Liver (tissue), 9 donors: ENCODE data around the gene CDA. TPM values are rescaled to one million over a fixed set of nuclear protein-coding genes. Genes with fewer than 3 reads are reported as not detected.

Source experiments
- DNase-seq: peaks from one replicate; pipeline ENCODE4 v3.0.0-alpha.2; 2017; ENCODE audit warnings: low spot score
- H3K27ac ChIP-seq, 2 donors: one replicate each; pipeline ENCODE4 v1.7.0; 2013; ENCODE audit warnings: inconsistent platforms in 2 of 2, low read length in 2 of 2, control low read depth in 1 of 2, low read depth in 1 of 2, mild to moderate bottlenecking in 1 of 2
- H3K27me3 ChIP-seq, 4 donors: one replicate each; pipeline versions ENCODE4 v1.6.1 to v1.7.0; 2013; ENCODE audit warnings: low read length in 3 of 4, inconsistent platforms in 1 of 4, mild to moderate bottlenecking in 1 of 4, moderate library complexity in 1 of 4; ENCODE audit not compliant: control insufficient read depth in 4 of 4, insufficient read depth in 4 of 4
- H3K36me3 ChIP-seq, 4 donors: one replicate each; pipeline versions ENCODE4 v1.6.1 to v1.7.0; 2013; ENCODE audit warnings: low read length in 3 of 4, mild to moderate bottlenecking in 3 of 4, low read depth in 1 of 4, moderate library complexity in 1 of 4; ENCODE audit not compliant: control insufficient read depth in 4 of 4, insufficient read depth in 3 of 4
- H3K4me1 ChIP-seq, 4 donors: one replicate each; pipeline versions ENCODE4 v1.6.1 to v1.7.0; 2013; ENCODE audit warnings: low read length in 3 of 4, mild to moderate bottlenecking in 3 of 4, moderate library complexity in 1 of 4; ENCODE audit not compliant: control insufficient read depth in 4 of 4, insufficient read depth in 4 of 4
- H3K4me3 ChIP-seq, 3 donors: one replicate each; pipeline versions ENCODE4 v1.6.1 to v1.7.0; 2013; ENCODE audit warnings: low read length in 3 of 3, control low read depth in 1 of 3, low read depth in 1 of 3, mild to moderate bottlenecking in 1 of 3
- H3K9ac ChIP-seq, 2 donors: one replicate each; pipeline ENCODE4 v1.7.0; 2013; ENCODE audit warnings: low read length in 2 of 2, mild to moderate bottlenecking in 2 of 2, moderate library complexity in 2 of 2, control low read depth in 1 of 2, low read depth in 1 of 2
- H3K9me3 ChIP-seq, 4 donors: one replicate each; pipeline versions ENCODE4 v1.6.1 to v1.7.0; 2013; ENCODE audit warnings: low read length in 3 of 4; ENCODE audit not compliant: control insufficient read depth in 4 of 4
- EGR1 ChIP-seq, 2 donors: IDR thresholded peaks; 2 replicates each; pipeline ENCODE4 v1.6.1; 2016 to 2018; ENCODE audit warnings: antibody characterized with exemption in 2 of 2, low read depth in 2 of 2
- FOXA1 ChIP-seq: IDR thresholded peaks from 2 replicates; pipeline ENCODE4 v1.6.1; 2016; ENCODE audit warnings: antibody characterized with exemption
- FOXA2 ChIP-seq: IDR thresholded peaks from 2 replicates; pipeline ENCODE4 v1.6.1; 2016; ENCODE audit warnings: antibody characterized with exemption
- GABPA ChIP-seq, 2 donors: IDR thresholded peaks in 1 of 2; conservative IDR thresholded peaks in 1 of 2; 2 replicates each; pipeline ENCODE4 v1.6.1; 2016; ENCODE audit warnings: antibody characterized with exemption in 2 of 2, mild to moderate bottlenecking in 1 of 2, moderate library complexity in 1 of 2
- HNF4A ChIP-seq, 2 donors: conservative IDR thresholded peaks; 2 replicates each; pipeline ENCODE4 v1.6.1; 2016; ENCODE audit warnings: antibody characterized with exemption in 2 of 2, mild to moderate bottlenecking in 2 of 2
- HNF4G ChIP-seq: IDR thresholded peaks from 2 replicates; pipeline ENCODE4 v1.6.1; 2016; ENCODE audit warnings: antibody characterized with exemption
- JUND ChIP-seq, 2 donors: IDR thresholded peaks; 2 replicates each; pipeline ENCODE4 v1.6.1; 2016; ENCODE audit warnings: antibody characterized with exemption in 2 of 2
- NR2F2 ChIP-seq: IDR thresholded peaks from 2 replicates; pipeline ENCODE4 v1.6.1; 2016; ENCODE audit warnings: antibody characterized with exemption
- RAD21 ChIP-seq, 2 donors: IDR thresholded peaks; 2 replicates each; pipeline ENCODE4 v1.6.1; 2016; ENCODE audit warnings: antibody characterized with exemption in 2 of 2, mild to moderate bottlenecking in 2 of 2
- RXRA ChIP-seq, 2 donors: IDR thresholded peaks; 2 replicates each; pipeline ENCODE4 v1.6.1; 2017 to 2018; ENCODE audit warnings: antibody characterized with exemption in 2 of 2, mild to moderate bottlenecking in 1 of 2
- SP1 ChIP-seq: IDR thresholded peaks from 2 replicates; pipeline ENCODE4 v1.6.1; 2018; ENCODE audit warnings: antibody characterized with exemption, mild to moderate bottlenecking
- TAF1 ChIP-seq: conservative IDR thresholded peaks from 2 replicates; pipeline ENCODE4 v1.6.1; 2016; ENCODE audit warnings: antibody characterized with exemption, mild to moderate bottlenecking
- YY1 ChIP-seq: IDR thresholded peaks from 2 replicates; pipeline ENCODE4 v1.6.1; 2016; ENCODE audit warnings: antibody characterized with exemption, mild to moderate bottlenecking
- WGBS: extraction: QIAGEN DNeasy Blood & Tissue Kit; methylation state at CpG from one replicate; pipeline ENCODE4 v1.1.7; 2013; 5-methylcytosine and 5-hydroxymethylcytosine counted together
- polyA plus RNA-seq, 2 donors: library from polyadenylated mRNA; stranded (reverse) in 1 of 2; unstranded in 1 of 2; fragments of 200-250 nt in 1 of 2; fragments of >200 nt in 1 of 2; fragmentation: Nextera tagmentation in 1 of 2; extraction: Ambion mirVana in 1 of 2; gene quantifications; one replicate each; pipeline versions ENCODE4 v1.2.1 to v1.2.3, GENCODE V29; 2013 to 2015
- total RNA-seq, 2 donors: library from RNA; depleted of rRNA; stranded (reverse); fragments of >200 nt; gene quantifications; one replicate each; pipeline ENCODE4 v1.2.3, GENCODE V29; 2014
- TF ChIP-seq, protein P1 (sequence below): IDR thresholded peaks from 2 replicates; pipeline ENCODE4 v1.6.1; 2016; ENCODE audit warnings: antibody characterized with exemption
- TF ChIP-seq, protein P2 (sequence below): IDR thresholded peaks from 2 replicates; pipeline ENCODE4 v1.6.1; 2016; ENCODE audit warnings: antibody characterized with exemption
- TF ChIP-seq, protein P3 (sequence below): IDR thresholded peaks from 2 replicates; pipeline ENCODE4 v1.6.1; 2016; ENCODE audit warnings: antibody characterized with exemption
- TF ChIP-seq, protein P4 (sequence below): fragments of 150-350 bp; IDR thresholded peaks from 2 replicates; pipeline ENCODE4 v1.5.1; 2017; ENCODE audit warnings: improper control_type of control experiment, low read depth, low read length; ENCODE audit not compliant: missing input control
- TF ChIP-seq, protein P5 (sequence below): IDR thresholded peaks from 2 replicates; pipeline ENCODE4 v1.6.1; 2016; ENCODE audit warnings: antibody characterized with exemption, mild to moderate bottlenecking
- donor health status: healthy.
- donor health status: healthy.
- donor health status: healthy.
- donor health status: healthy.
- donor health status: healthy.

Gene CDA
- total and polyA plus RNA-seq, 4 donors, result 0.42 to 38.9 (median 16.9) TPM

DNA sequence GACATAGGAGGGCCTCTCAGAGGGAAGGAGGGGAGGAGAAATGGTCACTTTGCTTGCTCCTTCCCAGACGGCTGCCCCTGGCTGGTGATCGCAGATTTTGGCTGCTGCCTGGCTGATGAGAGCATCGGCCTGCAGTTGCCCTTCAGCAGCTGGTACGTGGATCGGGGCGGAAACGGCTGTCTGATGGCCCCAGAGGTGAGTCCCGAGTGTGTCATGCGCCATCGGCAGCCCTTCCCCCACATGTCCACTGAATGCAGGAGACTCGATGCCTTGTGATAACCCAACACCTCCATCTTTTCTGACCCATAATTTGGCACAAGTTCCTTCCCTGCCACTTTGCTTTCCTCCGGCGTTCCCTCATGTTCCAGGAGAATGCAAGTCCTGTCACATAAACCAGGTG lies 59.5 kb downstream of the CDA start:
- Histone ChIP-seq H3K4me1 (no peaks in the 10 kb centered on the region), H3K9me3 (no peaks in the 10 kb centered on the region), H3K36me3 (peaks cover 13 to 75% (median 55%) of the 10 kb centered on the region in 4 donors), H3K9ac (no peak overlapping the region), H3K27me3 (no peaks in the 10 kb centered on the region), H3K4me3 (no peak overlapping the region), H3K27ac (no peak overlapping the region)
- WGBS, result 92% methylated on average over 13 of the region's 13 CpGs
- no peak for DNase-seq
- TF ChIP-seq RXRA (IDR thresholded peaks at IDR 0.05), result no peak
- TF ChIP-seq EGR1 (IDR thresholded peaks at IDR 0.05; ENCODE audit: low read depth in 2 of 2), result no peak
- no peak for TF ChIP-seq FOXA2
- no peak for TF ChIP-seq NR2F2
- TF ChIP-seq, protein P1, sequence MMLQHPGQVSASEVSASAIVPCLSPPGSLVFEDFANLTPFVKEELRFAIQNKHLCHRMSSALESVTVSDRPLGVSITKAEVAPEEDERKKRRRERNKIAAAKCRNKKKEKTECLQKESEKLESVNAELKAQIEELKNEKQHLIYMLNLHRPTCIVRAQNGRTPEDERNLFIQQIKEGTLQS, result no peak
- TF ChIP-seq FOXA1, result no peak
- TF ChIP-seq, protein P2, sequence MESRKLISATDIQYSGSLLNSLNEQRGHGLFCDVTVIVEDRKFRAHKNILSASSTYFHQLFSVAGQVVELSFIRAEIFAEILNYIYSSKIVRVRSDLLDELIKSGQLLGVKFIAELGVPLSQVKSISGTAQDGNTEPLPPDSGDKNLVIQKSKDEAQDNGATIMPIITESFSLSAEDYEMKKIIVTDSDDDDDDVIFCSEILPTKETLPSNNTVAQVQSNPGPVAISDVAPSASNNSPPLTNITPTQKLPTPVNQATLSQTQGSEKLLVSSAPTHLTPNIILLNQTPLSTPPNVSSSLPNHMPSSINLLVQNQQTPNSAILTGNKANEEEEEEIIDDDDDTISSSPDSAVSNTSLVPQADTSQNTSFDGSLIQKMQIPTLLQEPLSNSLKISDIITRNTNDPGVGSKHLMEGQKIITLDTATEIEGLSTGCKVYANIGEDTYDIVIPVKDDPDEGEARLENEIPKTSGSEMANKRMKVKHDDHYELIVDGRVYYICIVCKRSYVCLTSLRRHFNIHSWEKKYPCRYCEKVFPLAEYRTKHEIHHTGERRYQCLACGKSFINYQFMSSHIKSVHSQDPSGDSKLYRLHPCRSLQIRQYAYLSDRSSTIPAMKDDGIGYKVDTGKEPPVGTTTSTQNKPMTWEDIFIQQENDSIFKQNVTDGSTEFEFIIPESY, result no peak
- TF ChIP-seq, protein P3, sequence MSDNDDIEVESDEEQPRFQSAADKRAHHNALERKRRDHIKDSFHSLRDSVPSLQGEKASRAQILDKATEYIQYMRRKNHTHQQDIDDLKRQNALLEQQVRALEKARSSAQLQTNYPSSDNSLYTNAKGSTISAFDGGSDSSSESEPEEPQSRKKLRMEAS, result no peak
- no peak for TF ChIP-seq GABPA (IDR thresholded peaks at IDR 0.05 in 1 of 2, conservative IDR thresholded peaks at IDR 0.05 in 1 of 2)
- no peak for TF ChIP-seq RAD21 (IDR thresholded peaks at IDR 0.05)
- no peak for TF ChIP-seq HNF4G
- TF ChIP-seq YY1, result no peak
- no peak for TF ChIP-seq TAF1
- TF ChIP-seq JUND (IDR thresholded peaks at IDR 0.05), result no peak
- TF ChIP-seq SP1, result no peak
- TF ChIP-seq, protein P4, sequence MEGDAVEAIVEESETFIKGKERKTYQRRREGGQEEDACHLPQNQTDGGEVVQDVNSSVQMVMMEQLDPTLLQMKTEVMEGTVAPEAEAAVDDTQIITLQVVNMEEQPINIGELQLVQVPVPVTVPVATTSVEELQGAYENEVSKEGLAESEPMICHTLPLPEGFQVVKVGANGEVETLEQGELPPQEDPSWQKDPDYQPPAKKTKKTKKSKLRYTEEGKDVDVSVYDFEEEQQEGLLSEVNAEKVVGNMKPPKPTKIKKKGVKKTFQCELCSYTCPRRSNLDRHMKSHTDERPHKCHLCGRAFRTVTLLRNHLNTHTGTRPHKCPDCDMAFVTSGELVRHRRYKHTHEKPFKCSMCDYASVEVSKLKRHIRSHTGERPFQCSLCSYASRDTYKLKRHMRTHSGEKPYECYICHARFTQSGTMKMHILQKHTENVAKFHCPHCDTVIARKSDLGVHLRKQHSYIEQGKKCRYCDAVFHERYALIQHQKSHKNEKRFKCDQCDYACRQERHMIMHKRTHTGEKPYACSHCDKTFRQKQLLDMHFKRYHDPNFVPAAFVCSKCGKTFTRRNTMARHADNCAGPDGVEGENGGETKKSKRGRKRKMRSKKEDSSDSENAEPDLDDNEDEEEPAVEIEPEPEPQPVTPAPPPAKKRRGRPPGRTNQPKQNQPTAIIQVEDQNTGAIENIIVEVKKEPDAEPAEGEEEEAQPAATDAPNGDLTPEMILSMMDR, result no peak
- no peak for TF ChIP-seq HNF4A (conservative IDR thresholded peaks at IDR 0.05)
- TF ChIP-seq, protein P5, sequence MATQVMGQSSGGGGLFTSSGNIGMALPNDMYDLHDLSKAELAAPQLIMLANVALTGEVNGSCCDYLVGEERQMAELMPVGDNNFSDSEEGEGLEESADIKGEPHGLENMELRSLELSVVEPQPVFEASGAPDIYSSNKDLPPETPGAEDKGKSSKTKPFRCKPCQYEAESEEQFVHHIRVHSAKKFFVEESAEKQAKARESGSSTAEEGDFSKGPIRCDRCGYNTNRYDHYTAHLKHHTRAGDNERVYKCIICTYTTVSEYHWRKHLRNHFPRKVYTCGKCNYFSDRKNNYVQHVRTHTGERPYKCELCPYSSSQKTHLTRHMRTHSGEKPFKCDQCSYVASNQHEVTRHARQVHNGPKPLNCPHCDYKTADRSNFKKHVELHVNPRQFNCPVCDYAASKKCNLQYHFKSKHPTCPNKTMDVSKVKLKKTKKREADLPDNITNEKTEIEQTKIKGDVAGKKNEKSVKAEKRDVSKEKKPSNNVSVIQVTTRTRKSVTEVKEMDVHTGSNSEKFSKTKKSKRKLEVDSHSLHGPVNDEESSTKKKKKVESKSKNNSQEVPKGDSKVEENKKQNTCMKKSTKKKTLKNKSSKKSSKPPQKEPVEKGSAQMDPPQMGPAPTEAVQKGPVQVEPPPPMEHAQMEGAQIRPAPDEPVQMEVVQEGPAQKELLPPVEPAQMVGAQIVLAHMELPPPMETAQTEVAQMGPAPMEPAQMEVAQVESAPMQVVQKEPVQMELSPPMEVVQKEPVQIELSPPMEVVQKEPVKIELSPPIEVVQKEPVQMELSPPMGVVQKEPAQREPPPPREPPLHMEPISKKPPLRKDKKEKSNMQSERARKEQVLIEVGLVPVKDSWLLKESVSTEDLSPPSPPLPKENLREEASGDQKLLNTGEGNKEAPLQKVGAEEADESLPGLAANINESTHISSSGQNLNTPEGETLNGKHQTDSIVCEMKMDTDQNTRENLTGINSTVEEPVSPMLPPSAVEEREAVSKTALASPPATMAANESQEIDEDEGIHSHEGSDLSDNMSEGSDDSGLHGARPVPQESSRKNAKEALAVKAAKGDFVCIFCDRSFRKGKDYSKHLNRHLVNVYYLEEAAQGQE, result no peak
